Kidney glomerular epithelial cell (primary cell): ENCODE data around the gene AVPR2.

ENCODE experiments used
- DNase-seq: peaks from one replicate; lab custom pipeline; 2025; lab: John Stamatoyannopoulos, UW

AVPR2 gene

DNA sequence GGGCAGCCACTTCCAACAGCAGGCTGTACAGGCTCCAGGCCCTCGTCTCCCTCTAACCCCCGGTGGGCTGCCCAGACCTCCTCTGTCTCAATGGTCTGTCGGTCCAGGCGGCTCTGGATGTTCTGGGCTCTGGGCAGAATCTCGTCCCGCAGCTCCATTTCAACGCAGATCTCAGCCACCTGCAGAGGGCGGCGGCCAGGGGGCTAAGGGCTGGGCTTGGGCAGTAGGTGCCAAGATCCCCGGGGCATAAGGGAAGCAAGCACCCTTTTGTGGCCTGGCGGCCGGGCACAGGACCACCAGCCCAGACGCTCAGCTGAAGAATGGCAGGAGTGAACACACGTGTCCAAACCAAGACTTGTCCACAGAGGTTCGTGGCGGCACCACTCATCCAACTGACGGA is 9.2 kb downstream of the AVPR2 start:
- no peak for DNase-seq

GRCh38 chrX:153917869-153918268 is 13.4 kb downstream of the AVPR2 start:
- no peak for DNase-seq

DNA sequence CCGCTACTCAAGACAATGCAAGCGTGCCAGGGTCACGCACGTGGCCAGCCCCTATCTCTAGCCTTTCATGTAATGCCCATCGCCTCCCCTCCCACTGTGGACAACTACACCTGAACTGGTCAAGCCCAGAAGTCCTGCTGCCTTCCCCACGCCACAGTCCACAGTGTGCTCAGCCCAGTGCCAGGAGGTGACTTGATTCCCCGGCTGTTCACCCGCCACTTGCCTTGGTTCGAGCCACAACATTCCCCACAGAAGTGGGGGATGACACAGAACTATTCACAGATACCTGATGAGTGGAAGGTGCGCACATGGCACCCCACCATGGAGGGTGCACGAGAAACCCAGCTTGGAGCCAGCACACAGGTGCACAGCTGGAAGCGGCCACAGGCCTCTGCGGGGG is 14.8 kb downstream of the AVPR2 start:
- no peak for DNase-seq

DNA sequence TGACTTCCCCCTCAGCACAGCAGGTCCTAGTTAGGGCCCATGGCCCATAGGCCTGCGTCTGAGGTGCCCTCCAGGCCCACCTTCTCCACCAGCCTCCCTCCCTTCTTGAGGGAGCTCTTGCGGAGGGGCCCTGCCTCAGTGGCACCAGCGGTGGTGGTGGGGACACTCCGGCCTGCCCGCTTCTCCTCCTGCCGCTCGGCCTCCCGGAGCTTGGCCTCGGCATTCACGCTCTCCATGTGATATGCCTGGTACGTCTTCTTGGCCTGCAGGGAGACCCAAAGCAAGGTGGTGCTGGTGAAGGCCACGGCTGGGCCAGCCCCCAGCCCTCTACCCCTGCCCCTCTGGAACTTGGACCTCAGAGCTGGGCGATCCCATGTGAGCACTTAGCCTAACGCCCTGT is 16.1 kb downstream of the AVPR2 start:
- DNase-seq: no peak

DNA sequence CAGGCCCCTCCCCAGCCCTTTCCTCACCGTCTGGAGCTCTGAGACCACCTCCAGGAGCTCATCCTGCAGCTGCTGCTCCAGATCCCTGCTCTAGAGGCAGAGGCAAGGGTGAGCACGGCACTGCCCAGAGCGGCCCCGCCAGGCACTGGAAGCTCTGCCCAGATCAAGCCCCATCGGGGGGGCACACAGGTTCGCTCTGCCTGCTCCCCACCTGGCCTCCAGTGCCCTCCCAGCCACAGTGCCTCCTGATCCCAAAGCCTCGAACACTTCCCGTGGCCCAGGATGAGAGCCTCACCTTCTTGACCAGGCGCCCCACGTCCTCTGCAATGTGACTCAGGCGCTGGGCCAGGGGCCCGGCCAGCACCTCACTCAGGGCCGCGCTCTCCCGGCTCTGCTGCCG is 16.6 kb downstream of the AVPR2 start:
- no peak for DNase-seq

GRCh38 chrX:153921511-153922446 is 17.3 kb downstream of the AVPR2 start:
- no peak for DNase-seq

GRCh38 chrX:153922932-153923857 is 18.7 kb downstream of the AVPR2 start:
- no peak for DNase-seq

DNA sequence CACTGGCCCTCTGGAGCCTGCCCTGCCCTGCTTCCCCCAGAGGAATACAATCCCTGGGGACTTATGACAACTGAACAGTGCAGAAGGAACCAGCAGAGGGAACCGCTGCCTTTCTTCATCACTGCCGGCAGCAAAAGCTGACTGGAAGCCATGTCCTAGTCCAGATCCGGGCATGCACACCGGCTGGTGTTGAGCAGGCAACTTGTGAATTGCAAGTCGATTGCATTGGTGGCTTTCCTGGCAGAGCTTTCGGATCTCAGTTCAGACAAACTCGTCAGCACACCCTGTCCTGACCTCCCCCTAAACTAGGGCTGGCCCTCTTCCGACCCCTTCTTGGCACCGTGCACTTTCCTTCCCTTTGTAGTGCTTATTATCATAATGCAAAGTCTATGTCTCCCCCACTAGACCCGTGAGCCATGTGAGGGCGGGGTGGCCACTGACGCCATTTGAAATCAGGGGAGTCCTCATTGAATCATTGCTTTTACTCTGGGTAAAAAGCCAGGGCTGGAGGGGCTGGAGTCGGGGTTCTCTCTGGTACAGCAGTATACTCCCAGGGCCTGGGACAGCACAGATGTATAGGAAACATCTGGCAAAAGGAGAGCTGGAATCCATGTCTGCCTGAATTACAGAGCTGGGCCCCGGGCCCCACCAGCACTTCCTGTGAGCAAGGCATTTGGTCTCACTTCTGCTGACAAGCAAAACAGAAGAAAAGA is 19.8 kb downstream of the AVPR2 start:
- no peak for DNase-seq

DNA sequence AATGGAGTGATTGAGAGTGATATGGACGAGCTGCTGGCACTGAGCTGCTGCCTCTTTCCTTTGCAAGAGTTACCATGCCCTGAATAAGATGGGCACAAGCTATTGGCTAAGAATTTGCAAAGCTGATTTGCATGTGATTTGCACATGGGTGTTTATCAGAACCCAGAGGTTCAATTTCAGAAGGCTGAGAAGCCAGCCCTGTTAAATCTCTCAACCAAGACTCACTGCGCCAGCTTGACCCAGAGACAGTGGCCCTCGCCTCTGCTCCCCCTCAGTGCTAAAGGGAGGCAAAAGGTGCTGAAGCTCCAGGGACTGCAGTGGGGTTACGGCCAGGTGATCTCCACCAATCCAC is 20.9 kb downstream of the AVPR2 start:
- no peak for DNase-seq

DNA sequence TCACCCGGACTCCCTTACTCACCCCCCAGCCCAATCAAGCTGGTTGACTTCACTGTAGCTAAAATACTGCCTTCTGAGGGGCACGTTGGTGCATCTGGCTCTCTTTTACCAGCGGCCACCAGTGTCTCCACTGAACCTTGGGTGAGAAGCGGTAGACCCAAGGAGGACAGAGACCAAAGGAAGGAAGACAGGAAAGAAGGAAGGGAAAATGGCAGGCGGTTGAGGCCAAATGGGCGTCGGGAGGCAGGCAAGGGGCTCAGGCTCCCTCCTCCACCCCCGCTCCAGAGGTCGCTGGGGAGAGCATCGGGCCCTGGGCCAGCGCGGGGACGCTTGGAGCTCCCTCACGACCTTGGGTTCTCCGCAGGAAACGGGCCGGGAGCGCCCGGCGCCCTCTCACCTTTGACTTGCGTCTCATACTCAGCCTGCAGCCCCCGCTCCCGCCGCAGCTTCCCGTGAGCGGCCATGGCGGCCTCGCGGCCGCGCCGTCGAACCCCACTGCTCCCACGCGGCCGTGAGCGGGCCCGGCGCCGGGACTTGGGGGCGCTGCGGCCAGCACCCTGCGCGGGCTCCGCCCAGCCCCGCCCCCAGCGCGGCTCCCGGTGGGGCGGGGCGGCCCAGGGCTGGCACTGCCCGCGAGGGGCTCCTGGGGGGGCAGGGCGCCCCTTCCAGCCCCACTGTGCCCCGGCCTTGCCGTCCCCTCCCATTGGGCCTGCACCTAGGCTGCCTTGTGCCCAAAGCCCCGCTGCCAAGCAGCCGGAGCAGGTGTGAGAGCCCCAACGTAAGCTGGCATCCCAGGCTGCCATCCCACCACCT is 21.5 kb downstream of the AVPR2 start, which contains the start of gene ARHGAP4:
ARHGAP4 (minus strand) TSS at position 526 of the 813 bp plus-strand sequence; CDS start at position 464, 62 bp downstream.
- DNase-seq: no peak

GRCh38 chrX:153926552-153926857 is 22.0 kb downstream of the AVPR2 start:
- no peak for DNase-seq

- DNase-seq: peak; percentile 2
Measured at GRCh38 chrX:153926858-153927671, 22.6 kb downstream of the AVPR2 start.

DNA sequence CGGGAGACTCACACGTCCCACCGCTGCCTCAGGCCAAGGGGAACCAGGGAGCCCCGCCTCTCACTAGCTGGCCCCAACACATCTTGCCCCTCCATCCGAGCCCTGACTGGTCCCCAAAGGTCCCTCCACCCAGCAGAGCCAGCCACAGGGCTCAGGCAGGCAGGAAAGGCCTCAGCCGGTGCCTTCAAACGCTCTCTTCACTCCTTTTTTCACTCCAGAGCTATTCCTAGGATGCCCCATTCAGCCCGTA is 23.1 kb downstream of the AVPR2 start:
- DNase-seq: no peak

DNA sequence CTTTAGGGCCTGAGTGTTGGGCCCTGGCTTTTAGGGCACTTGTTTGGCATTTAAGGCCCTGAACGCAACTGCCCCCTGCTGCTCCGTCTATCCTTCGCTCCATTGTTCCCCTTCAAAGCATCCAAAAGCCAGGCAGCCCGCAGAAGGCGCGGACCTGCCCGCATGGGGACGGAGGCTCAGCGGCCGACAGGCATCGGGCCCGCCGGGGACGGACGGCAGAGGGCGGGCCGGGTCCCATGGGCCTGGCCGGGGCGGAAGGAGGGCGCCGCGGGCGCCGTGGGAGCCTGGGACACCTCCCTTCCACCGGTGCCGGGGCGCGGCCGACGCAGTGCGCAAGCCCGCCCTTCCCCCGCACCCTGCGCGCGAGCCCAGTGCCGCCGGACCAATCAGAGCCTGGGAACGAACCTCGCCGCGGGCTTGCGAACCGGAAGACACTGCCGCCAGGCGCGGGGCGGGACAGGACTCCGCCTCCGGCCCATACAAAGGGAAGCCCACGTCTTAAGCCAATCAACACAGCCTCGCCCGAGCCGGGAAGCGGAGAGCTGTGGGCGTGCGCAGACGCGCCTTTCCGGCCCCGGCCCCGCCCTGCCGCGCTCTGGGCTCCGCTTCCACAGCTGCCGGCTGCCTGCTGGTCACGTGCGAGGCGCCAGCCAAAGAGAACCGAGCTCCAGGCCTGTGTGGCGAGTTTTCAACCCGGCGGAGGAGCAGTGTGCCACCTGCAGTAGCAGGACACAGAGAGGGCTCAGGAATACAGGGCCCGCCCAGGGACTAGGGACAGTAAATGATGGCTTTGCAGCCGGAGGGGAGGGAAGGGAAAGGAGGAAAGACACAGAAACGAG is 23.7 kb downstream of the AVPR2 start:
- DNase-seq: peak; percentile 81

DNA sequence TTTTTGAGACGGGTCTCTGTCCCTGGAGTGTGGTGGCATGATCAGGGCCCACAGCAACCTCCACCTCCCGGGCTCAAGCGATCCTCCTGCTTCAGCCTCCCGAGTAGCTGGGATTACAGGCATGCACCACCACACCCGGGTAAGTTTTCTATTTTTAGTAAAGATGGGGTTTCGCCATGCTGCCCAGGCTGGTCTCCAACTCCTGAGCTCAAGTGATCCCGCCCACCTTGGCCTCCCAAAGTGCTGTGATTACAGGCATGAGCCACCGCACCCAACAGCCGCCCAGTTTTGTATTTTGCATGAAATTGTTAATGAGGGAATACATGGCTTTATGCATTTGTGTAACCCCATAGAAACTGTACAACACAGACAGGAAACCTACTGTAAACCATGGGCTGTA is 24.4 kb downstream of the AVPR2 start:
- DNase-seq: no peak

GRCh38 chrX:153929576-153929975 is 25.1 kb downstream of the AVPR2 start:
- DNase-seq: no peak

GRCh38 chrX:153930011-153930910 is 25.8 kb downstream of the AVPR2 start:
- DNase-seq: no peak

- DNase-seq: no peak
Measured at GRCh38 chrX:153931151-153931550, 26.7 kb downstream of the AVPR2 start.

DNA sequence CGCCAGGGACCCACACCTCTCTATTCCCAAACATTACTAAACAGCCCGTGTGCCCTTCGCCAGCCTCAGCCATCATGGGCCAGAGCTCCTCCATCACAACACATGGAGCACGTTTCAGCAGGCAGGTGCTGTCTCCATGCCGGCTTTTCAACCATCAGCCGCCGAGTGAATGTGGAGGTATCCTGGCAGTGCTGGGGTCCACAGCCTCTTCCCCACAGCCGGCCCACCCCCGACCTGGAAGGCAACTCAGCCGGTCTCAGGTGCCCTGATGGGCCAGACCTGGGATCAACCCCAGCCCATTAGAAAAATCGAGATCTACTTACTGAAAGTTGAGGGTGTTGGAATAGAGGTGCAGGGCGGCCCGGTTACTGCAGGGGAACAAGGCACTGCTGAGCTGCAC is 27.3 kb downstream of the AVPR2 start:
- no peak for DNase-seq
